OCI-LY3 (cell line): ENCODE results near the gene CHD2.

Source experiments
- CTCF ChIP-seq: fragments of 200-600, 300-600 bp; sonication (generic); IDR thresholded peaks from 2 replicates; pipeline ENCODE4 v1.5.1; 2014; ENCODE audit warnings: antibody characterized with exemption, low read length, low read depth
- EZH2phosphoT487 ChIP-seq: fragments of 200-600 bp; shearing (Covaris generic); IDR thresholded peaks from 2 replicates; pipeline ENCODE4 v1.6.1; 2018; ENCODE audit warnings: antibody characterized with exemption, mixed run types, low read depth

DNA sequence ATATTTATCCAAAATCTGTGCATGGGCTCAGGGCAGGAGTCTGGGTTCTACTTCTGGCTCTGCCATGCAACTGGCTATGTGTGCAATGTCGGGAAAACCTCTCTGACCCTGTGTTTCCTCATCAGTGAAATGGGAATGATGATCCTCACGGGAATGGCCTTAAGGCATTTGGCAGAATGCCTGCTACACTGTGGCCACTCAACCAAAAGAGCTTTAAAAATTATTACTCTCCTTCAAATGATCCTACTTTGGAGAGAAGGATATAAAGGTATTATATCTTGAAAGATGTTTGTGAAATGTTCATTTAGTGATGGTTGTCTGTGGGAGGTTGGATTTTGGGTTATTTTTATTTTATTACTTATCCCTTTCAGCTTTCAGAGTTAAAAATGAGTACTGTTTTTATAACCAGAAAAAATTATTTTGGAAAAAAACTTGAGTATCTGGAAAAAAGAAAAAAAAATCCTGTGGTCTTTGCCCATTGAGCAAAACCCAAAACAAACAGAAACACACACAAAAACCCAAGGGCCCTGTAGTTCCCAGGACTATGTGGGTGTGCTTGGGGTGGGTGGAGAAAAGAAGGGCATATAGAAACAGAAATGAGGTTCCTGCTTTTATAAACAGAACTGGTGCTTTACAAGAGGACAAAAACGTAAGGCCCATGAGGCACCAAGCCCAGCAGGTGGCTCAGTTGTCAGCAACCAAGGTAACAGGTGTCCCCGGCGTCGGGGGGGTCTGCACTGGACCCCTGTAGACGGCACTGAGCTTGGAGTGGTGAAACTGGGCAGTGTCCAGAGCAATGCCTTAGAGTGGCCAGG, 166.9 kb downstream of the CHD2 start:
- TF ChIP-seq CTCF = no peak
- TF ChIP-seq EZH2phosphoT487 = no peak
